ENCODE measurements around the gene DPYSL5. TPM values are rescaled to one million over a fixed set of nuclear protein-coding genes. Genes with fewer than 3 reads are reported as not detected.

The DPYSL5 gene
- total and polyA plus RNA-seq, 2 of the 8 experiments (the other 6 are each of a cell fraction or from before 2014, with no cell fraction given): 11.9 to 16.4 TPM

- TF ChIP-seq ATF3 (IDR thresholded peaks at IDR 0.05; ENCODE audit: insufficient read depth, low read depth, low read length) (no peak), BCL11A (IDR thresholded peaks at IDR 0.05; ENCODE audit: low read depth in 2 of 2, low read length in 2 of 2) (no peak), CBX8 (IDR thresholded peaks at IDR 0.05; ENCODE audit: borderline replicate concordance, low read depth, low read length) (no peak), SAP30 (IDR thresholded peaks at IDR 0.05; ENCODE audit: insufficient read depth, insufficient replicate concordance, low read length) (no peak), TBP (IDR thresholded peaks at IDR 0.05; ENCODE audit: low read depth, low read length) (no peak), EGR1 (IDR thresholded peaks at IDR 0.05; ENCODE audit: borderline replicate concordance, low read depth, low read length) (no peak)
These were observed 147.1 kb downstream of the DPYSL5 start (continued) for GRCh38 chr2:26994983-26995382.
